GM19035 (cell line): ENCODE data around the gene CHST11.
A peak's percentile ranks its signal among the peaks of the same experiment; 100 is the strongest.
"Not testable (repeated sequence)": the region's sequence is repeated elsewhere in the genome, so short reads cannot be mapped to it uniquely, and the experiment has no call there.

ENCODE experiments used
- ATAC-seq: cut with Tn5 transposase; IDR thresholded peaks from one replicate; pipeline ENCODE4 v1.9.1; 2021; ENCODE audit not compliant: unreplicated experiment

CHST11 gene

GRCh38 chr12:104729610-104730446 lies 273.1 kb downstream of the CHST11 start:
- no peak for ATAC-seq

GRCh38 chr12:104730763-104731162 lies 274.0 kb downstream of the CHST11 start:
- ATAC-seq = no peak

DNA sequence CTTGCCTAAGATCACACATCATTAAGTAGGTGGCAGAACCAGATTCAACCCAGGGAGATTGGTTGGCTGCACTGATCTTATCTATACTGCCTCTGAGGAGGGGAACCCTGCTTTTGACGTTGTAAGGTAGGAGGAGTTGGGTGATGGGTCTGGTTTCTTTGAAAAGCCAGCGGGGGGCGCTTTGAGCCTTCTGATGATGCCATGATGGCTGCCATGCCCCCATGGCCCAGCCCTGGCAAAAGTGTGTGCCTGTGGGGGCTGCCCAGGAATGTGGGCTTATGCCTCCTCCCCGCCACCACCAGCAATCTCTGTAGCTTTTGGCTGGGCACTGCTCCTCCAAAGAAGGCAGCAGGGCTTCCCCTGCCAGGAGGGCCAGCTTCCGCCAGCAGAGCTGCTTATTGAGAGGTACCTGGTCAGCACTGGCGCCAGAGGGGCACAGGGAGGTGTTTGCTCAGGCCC lies 277.0 kb downstream of the CHST11 start:
- ATAC-seq = no peak

- no peak for ATAC-seq
Measured at GRCh38 chr12:104734541-104735095, 277.9 kb downstream of the CHST11 start.

DNA sequence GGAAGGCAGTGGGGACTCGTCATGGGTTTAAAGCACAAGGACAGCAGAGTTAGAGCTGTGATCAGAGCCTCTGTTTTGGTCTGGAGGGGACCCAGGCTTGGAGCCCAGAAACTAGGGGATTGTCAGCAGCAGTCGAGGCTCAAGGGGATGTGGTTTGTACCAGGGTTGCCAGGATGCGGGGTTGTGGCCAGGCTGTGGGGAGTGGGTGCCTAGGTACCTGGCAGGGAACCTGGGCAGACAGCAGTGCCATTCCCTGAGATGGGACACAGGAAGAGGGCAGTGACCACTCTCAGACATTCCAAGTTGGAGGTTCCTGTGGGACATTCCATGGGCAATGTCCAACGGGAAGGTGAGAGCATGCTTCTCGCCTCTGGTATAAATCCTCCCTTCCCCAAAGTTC lies 279.1 kb downstream of the CHST11 start:
- no peak for ATAC-seq

DNA sequence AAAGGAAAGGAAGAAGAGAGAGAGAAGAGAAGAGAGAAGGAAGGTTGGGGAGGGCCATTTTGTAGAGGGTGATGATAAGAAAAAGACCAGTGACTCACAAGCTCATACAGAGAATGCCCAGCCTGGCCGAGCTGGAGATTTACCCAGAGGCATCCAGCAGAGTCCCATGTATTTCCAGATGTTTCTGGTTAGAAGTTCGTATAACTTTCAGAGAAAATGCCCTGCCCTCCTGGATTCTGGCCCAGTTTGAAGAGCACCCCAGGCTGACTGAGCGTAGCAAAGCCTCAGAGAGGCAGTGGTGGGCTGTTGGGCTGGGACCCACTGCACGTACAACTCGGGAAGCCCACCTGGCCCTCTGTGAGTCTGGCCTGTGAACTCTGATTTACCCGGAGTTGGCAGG lies 279.6 kb downstream of the CHST11 start:
- ATAC-seq = no peak

DNA sequence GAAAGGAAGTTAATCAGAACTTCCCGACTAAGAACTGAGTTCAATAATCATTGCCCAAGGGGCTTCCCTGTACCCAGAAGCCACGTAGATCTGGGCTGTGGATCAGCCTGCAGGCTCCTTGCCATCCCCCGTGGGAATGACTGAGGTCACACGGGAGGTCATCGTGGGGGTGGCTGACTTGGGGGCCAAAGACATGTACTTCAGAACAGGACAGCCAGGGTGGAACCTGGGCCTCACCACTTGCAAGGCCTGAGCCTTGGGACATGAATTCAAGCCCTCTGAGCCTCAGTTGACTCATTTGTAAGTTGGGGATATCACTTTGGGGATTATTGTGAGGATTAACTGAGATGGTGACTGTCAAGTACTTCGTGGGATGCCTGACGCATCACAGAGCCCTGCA lies 280.4 kb downstream of the CHST11 start:
- ATAC-seq = no peak

GRCh38 chr12:104737791-104738301 lies 281.1 kb downstream of the CHST11 start:
- no peak for ATAC-seq

DNA sequence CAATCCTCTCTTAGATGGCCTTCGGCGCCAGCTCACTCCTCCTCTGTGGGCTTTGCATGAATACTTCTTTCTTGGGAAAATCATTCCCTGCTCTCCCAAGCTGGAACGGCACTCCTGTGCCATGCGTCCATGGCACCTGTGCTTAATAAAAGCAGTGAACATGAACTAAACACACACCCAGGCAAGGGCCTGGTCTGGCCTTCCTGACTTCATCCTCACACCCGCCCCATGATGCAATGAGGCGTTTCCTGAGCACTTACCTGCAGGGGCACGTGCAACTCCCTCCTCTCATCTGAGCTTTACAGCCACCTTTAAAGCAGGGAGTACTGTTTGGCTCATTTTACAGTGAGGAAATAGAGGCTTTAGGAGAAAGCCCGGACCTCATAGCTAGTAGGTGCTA lies 281.6 kb downstream of the CHST11 start:
- no peak for ATAC-seq

DNA sequence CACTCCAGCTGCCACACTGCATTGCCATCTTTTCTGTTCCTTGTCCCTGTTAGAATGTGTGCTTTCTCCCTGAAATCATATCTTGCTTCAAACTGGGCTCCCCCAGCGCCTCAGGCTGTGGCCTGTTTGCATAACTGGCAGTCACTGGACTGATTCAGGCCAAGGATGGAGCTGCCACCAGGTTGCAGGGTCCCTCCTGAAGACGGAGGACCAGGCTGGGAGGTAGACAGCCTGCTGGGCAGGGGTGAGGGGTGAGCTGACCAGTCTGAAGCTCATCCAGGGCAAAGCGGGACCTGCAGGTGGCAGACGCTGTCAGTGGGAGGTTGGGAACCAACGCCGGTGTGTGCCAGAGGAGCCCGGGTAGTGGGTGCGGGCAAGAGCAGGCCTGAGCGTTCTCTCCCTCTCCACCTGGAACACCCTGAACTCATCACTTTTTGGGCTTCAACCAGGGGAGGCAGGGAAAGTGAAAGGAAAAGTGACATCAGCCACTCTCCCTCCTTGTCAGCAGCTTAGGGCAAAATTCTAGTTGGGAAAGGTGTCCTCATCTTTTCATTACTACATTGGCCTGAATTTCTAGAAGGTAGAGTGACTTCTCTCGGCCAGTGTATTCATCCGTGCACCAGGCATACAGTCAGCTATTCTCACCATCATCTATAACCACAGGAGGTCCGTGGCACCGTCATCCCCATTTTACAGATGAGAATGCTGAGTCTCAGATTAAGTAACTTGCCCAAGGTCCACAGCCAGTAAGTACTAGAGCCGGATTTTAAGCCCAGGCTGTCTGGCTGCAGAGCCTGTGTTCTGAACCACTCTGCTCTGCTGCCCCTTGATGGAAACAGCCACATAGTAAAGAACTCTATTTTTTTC lies 282.3 kb downstream of the CHST11 start:
- no peak for ATAC-seq

GRCh38 chr12:104740668-104741067 lies 283.9 kb downstream of the CHST11 start:
- ATAC-seq = peak; percentile 65

DNA sequence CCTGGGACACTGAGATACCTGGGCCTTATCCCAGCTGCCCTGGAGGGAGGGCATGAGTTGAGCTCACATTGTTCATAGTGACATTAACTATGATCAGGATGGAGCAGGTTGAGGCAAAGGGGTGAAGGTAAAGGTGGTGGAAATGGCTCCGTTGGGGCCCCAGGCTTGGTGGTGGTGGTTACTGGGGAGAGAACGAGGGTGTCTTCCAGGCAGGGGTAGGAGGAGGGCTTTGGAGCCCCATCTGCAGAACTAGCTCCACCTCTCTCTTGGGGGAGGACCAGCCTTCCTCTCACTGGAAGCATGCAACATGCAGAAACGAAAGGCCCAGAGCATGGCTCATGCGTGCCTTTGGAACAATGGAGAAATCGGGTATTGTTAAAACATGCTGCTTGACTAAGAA lies 284.3 kb downstream of the CHST11 start:
- peak; percentile 30 for ATAC-seq

DNA sequence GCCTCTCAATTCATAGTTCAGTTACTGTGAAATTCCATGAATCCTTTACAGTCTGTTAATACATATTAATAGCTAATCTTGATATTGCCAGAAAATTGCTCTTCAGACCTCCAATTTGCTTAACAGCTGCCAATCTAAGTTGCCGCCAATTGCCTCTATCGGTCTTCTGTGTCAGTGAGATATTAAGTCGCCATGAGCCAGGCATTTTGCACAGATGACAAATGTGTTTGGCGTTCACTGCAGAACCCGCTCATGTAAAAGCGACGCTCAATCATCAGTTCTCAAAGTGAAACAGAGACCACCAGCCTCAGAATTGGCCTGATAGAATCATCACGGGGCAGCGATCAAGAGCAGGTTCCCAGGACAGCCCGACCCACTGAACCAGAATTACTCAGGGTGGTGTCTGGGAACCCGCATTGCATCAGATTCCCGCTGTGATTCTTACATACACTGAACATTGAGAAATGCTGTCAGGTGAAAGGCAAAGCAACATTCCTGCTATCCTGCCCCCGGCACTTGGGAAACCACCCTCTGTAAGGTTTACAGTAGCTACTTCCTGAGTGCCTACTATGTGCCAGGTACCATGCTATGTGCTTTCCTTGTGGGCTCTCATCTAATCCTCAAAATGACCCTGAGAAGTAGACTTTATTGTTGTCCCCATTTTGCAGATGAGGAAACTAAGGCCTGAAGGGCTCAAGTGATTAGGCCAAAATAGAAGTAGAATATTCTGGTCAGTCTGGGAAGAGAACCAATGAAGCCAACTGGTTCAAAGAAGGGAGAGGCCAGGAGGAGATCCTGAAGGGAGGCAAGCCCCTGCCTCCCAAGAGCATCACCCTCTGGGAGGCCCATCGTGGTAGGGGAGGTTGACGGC lies 285.0 kb downstream of the CHST11 start:
- no peak for ATAC-seq

DNA sequence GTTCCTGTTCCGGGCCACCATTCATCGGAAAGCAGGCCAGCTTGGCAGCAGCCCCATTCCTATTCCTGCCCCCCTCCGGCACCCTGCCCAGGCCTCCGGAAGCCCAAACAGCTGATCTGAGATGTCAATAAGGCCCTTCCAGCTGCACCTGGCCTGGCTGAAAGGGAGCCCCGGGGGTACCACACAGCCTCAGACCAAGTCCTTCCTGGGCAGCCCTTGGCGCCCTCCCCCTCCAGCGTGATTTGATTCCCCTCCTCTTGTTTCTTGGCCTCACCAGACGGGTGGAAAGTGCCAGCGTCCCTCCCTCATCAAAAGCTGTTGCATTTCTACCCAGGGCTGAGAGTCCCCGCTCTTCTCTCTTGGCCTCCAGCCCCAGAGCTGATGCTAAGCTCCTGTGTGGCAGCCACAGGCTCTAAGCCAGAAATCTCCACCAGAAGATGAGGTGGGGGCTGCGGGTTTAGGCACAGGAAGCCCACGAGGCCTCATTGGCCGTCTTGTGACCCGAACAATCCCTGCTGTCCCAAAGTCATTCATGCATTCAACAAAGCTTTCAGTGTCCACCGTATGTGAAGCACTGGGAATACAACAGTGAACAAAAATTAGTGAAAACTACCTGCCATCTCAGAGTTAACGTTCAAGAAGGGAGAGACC lies 285.9 kb downstream of the CHST11 start:
- no peak for ATAC-seq

DNA sequence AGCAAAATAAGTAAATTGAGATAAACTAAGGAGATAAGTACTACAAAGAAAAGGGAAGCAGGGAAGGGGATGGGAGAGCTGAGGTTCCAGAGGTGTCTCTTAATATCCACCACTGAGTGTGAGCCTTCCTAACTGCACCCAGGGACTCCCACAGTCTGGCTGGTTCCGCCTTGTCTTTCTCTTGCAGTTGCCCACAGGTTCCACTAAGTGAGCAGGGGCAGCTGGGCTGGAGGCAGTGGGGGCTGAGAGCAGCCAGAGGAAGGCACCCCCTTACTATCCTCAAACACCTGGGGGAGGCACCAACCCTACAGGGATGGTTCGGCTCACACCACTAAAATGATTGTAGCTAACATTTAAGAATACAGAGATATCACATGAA lies 286.4 kb downstream of the CHST11 start:
- no peak for ATAC-seq

GRCh38 chr12:104743753-104744548 lies 287.2 kb downstream of the CHST11 start:
- ATAC-seq = not testable (repeated sequence)

DNA sequence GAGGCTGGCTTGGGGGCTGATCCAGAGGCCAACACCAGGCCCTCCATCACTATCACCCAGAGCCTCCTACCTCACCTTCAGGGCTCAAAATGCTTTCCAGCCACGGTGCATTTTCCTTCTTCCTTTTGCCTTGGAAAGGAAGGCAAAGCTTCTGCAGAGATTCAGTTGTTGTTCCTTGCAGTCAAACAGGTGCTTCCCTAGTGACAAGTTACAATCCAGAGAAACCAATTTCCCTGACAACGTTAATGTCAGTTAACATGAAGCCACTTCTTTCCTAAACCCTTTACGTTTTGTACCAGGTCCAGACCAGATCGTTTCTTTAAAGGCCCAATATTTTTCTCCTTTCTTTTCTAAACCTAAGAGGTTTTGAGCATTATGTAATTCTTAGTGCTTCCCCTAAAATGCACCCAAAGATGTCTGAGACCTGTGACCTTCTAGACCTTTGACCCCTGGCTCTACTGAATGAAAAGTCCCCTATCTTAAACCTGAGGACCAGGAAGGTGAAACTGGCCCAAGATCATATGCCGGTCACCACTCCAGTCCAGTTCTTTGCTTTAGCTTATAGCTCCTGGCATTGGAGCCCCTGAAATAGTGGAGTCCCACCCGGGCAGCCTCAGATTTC lies 289.8 kb downstream of the CHST11 start:
- ATAC-seq = no peak

- ATAC-seq = no peak
Measured at GRCh38 chr12:104747330-104747729, 290.6 kb downstream of the CHST11 start.

- ATAC-seq = no peak
Measured at GRCh38 chr12:104747955-104748354, 291.2 kb downstream of the CHST11 start.
